H1 (cell line): ENCODE results near the gene BSPRY.

ENCODE experiments used
- CHD2 ChIP-seq: IDR thresholded peaks from 2 replicates; pipeline ENCODE4 v1.6.1; 2012; ENCODE audit warnings: low read length, improper control_type of control experiment
- CTCF ChIP-seq, 3 experiments: IDR thresholded peaks; 1 replicate in 2 of 3; 2 replicates in 1 of 3; pipeline versions ENCODE4 v1.5.1 to v1.6.1; 2011; ENCODE audit warnings: low read length in 3 of 3, mild to moderate bottlenecking in 3 of 3, inconsistent platforms in 2 of 3, low read depth in 1 of 3, moderate library complexity in 1 of 3; ENCODE audit not compliant: insufficient read depth in 1 of 3; ENCODE audit errors: control extremely low read depth in 1 of 3
- EP300 ChIP-seq, 2 experiments: IDR thresholded peaks; 1 replicate in 1 of 2; 2 replicates in 1 of 2; pipeline ENCODE4 v1.6.1; 2011 to 2012; ENCODE audit warnings: low read depth in 2 of 2, low read length in 2 of 2, mild to moderate bottlenecking in 2 of 2, borderline replicate concordance in 1 of 2, inconsistent platforms in 1 of 2, moderate library complexity in 1 of 2
- JUN ChIP-seq: IDR thresholded peaks from 2 replicates; pipeline ENCODE4 v1.6.1; 2011; ENCODE audit warnings: low read depth, mild to moderate bottlenecking, improper control_type of control experiment, low read length
- MAX ChIP-seq: IDR thresholded peaks from 2 replicates; pipeline ENCODE4 v1.6.1; 2012; ENCODE audit warnings: inconsistent platforms
- POLR2A ChIP-seq, 2 experiments: IDR thresholded peaks; 1 replicate in 1 of 2; 2 replicates in 1 of 2; pipeline ENCODE4 v1.6.1; 2011; ENCODE audit warnings: low read depth in 2 of 2, low read length in 2 of 2, mild to moderate bottlenecking in 2 of 2; ENCODE audit errors: control extremely low read depth in 1 of 2
- SIN3A ChIP-seq, 2 experiments: IDR thresholded peaks in 1 of 2; conservative IDR thresholded peaks in 1 of 2; 2 replicates each; pipeline ENCODE4 v1.6.1; 2011 to 2012; ENCODE audit warnings: low read length in 2 of 2, improper control_type of control experiment in 1 of 2, low read depth in 1 of 2, mild to moderate bottlenecking in 1 of 2
- SIX5 ChIP-seq: IDR thresholded peaks from 2 replicates; pipeline ENCODE4 v1.6.1; 2011; ENCODE audit warnings: mild to moderate bottlenecking, low read depth, low read length
- ZNF274 ChIP-seq: IDR thresholded peaks from 2 replicates; pipeline ENCODE4 v1.7.0; 2012; ENCODE audit warnings: low read length, borderline replicate concordance; ENCODE audit errors: extremely low read depth

GRCh38 chr9:113301548-113301947 lies 47.8 kb upstream of the BSPRY start:
- TF ChIP-seq JUN: no peak
- TF ChIP-seq EP300 (IDR thresholded peaks at IDR 0.05; ENCODE audit: borderline replicate concordance in 1 of 2, low read depth in 2 of 2, low read length in 2 of 2): no peak
- TF ChIP-seq SIN3A (conservative IDR thresholded peaks at IDR 0.05 in 1 of 2, IDR thresholded peaks at IDR 0.05 in 1 of 2; ENCODE audit: low read depth in 1 of 2, low read length in 2 of 2): no peak
- no peak for TF ChIP-seq CTCF (IDR thresholded peaks at IDR 0.05; ENCODE audit: control extremely low read depth in 1 of 3, insufficient read depth in 1 of 3, low read depth in 1 of 3, low read length in 3 of 3)
- no peak for TF ChIP-seq ZNF274
- TF ChIP-seq MAX: no peak
- no peak for TF ChIP-seq CHD2
- TF ChIP-seq POLR2A (IDR thresholded peaks at IDR 0.05; ENCODE audit: control extremely low read depth in 1 of 2, low read depth in 2 of 2, low read length in 2 of 2): no peak
- no peak for TF ChIP-seq SIX5
